ENCODE data around the gene MRPL3.

- TF ChIP-seq MAX (IDR thresholded peaks at IDR 0.05; ENCODE audit: low read depth), result no peak
- TF ChIP-seq RXRA (IDR thresholded peaks at IDR 0.05; ENCODE audit: borderline replicate concordance, low read depth), result no peak
- TF ChIP-seq EZH2phosphoT487 (IDR thresholded peaks at IDR 0.05; ENCODE audit: borderline replicate concordance, low read depth), result no peak
- TF ChIP-seq POLR2AphosphoS5 (IDR thresholded peaks at IDR 0.05; ENCODE audit: low read depth, low read length), result no peak
- TF ChIP-seq FOXM1 (IDR thresholded peaks at IDR 0.05; ENCODE audit: low read depth), result no peak
- TF ChIP-seq EP300 (IDR thresholded peaks at IDR 0.05; ENCODE audit: borderline replicate concordance in 1 of 2, low read depth in 1 of 2, low read length in 1 of 2), result no peak
- no peak for TF ChIP-seq CTCF (IDR thresholded peaks at IDR 0.05)
- no peak for TF ChIP-seq NFIC (IDR thresholded peaks at IDR 0.05; ENCODE audit: borderline replicate concordance)
- no peak for TF ChIP-seq YY1 (IDR thresholded peaks at IDR 0.05; ENCODE audit: low read depth)
These were observed 24.1 kb upstream of the MRPL3 start for GRCh38 chr3:131526801-131527347.
